HepG2 (cell line): ENCODE results near the gene DPF1. TPM values are rescaled to one million over a fixed set of nuclear protein-coding genes. Genes with fewer than 3 reads are reported as not detected.
A peak's percentile ranks its signal among the peaks of the same experiment; 100 is the strongest.

Source experiments
- ATAC-seq: fragments of 200-7000 bp; cut with Tn5 transposase; 3 replicates; pipeline ENCODE4 v1.9.1; 2020; ENCODE audit warnings: mild to moderate bottlenecking, moderate library complexity
- BruUV-seq: library from RNA; stranded (reverse); fragments of 400-500 nt; replicated peaks from 2 replicates; lab custom pipeline; 2021; lab: Mats Ljungman, UMichigan
- CTCF ChIA-PET: fragments of 300-600 bp; formaldehyde crosslinking; extraction: SDS; loops from one replicate; lab custom pipeline; 2021; ENCODE audit warnings: low total read pairs, inconsistent platforms, low intra/inter-chr PET ratio; lab: Yijun Ruan, JAX
- POLR2A ChIA-PET: fragments of 350-600 bp; sonication (Branson Sonifier 250); formaldehyde crosslinking; loops from one replicate; lab custom pipeline; 2020; ENCODE audit warnings: antibody characterized with exemption, inconsistent platforms; lab: Yijun Ruan, JAX
- DNase-seq: peaks from one replicate; pipeline ENCODE4 v3.0.0-alpha.2; 2015; ENCODE audit warnings: low spot score
- FAIRE-seq: peaks from 3 replicates; lab custom pipeline; 2011; peaks lifted over from hg19 to GRCh38; lab: Jason Lieb, UNC
- H2AFZ ChIP-seq: one replicate; pipeline ENCODE4 v1.6.1; 2011; ENCODE audit warnings: low read length, inconsistent platforms
- H3K27ac ChIP-seq: fragments of 300-600 bp; 3 replicates; pipeline ENCODE4 v1.8.0; 2011; ENCODE audit warnings: mixed run types, mild to moderate bottlenecking, mixed read lengths, low read length, inconsistent platforms; ENCODE audit not compliant: insufficient read depth; ENCODE audit errors: extremely low read length
- H3K27me3 ChIP-seq, 2 experiments: fragments of 200-600 bp in 1 of 2; 2 replicates in 1 of 2; 3 replicates in 1 of 2; pipeline versions ENCODE4 v1.6.0 to v1.8.0; 2011; ENCODE audit warnings: low read length in 2 of 2, mild to moderate bottlenecking in 2 of 2, moderate library complexity in 2 of 2, inconsistent platforms in 1 of 2; ENCODE audit not compliant: insufficient read depth in 2 of 2, control insufficient read depth in 1 of 2
- H3K36me3 ChIP-seq, 2 experiments: fragments of 200-600 bp in 1 of 2; replicated peaks in 1 of 2; 2 replicates in 1 of 2; 3 replicates in 1 of 2; pipeline versions ENCODE4 v1.5.1 to v1.8.0; 2011; ENCODE audit warnings: low read length in 2 of 2, inconsistent platforms in 1 of 2; ENCODE audit not compliant: insufficient read depth in 2 of 2, control insufficient read depth in 1 of 2
- H3K4me1 ChIP-seq: 2 replicates; pipeline ENCODE4 v1.5.1; 2012; ENCODE audit warnings: low read length, inconsistent platforms; ENCODE audit not compliant: insufficient read depth
- H3K4me2 ChIP-seq: 2 replicates; pipeline ENCODE4 v1.6.0; 2011; ENCODE audit warnings: low read depth, low read length, inconsistent platforms
- H3K4me3 ChIP-seq, 3 experiments: fragments of 200-600 bp in 1 of 3; sonication (generic), shearing (Covaris generic) in 1 of 3; replicated peaks in 1 of 3; 2 replicates each; pipeline ENCODE4 v1.5.1; 2011 to 2016; ENCODE audit warnings: low read length in 3 of 3, inconsistent platforms in 2 of 3, low read depth in 2 of 3, mild to moderate bottlenecking in 2 of 3, control low read depth in 1 of 3, mixed read lengths in 1 of 3; ENCODE audit not compliant: insufficient read depth in 1 of 3
- H3K79me2 ChIP-seq: one replicate; pipeline ENCODE4 v1.6.1; 2011; ENCODE audit warnings: low read length, inconsistent platforms; ENCODE audit not compliant: insufficient read depth
- H3K9ac ChIP-seq: 2 replicates; pipeline ENCODE4 v1.6.0; 2011; ENCODE audit warnings: mild to moderate bottlenecking, low read depth, low read length, inconsistent platforms; ENCODE audit not compliant: insufficient read depth
- H3K9me3 ChIP-seq: 2 replicates; pipeline ENCODE4 v1.5.1; 2012; ENCODE audit warnings: mild to moderate bottlenecking, low read length
- H4K20me1 ChIP-seq: 2 replicates; pipeline ENCODE4 v1.6.0; 2011; ENCODE audit warnings: inconsistent platforms, mild to moderate bottlenecking, low read length, moderate library complexity; ENCODE audit not compliant: insufficient read depth
- ATAD3A ChIP-seq: sonication (generic); formaldehyde crosslinking; IDR thresholded peaks from 2 replicates; pipeline ENCODE4 v1.4.0; 2020; ENCODE audit warnings: missing genetic modification reagents
- DNMT1 ChIP-seq: sonication (generic); formaldehyde crosslinking; IDR thresholded peaks from 2 replicates; pipeline ENCODE4 v1.5.1; 2020; ENCODE audit warnings: mild to moderate bottlenecking, missing genetic modification reagents
- FOSL2 ChIP-seq: sonication (generic); formaldehyde crosslinking; IDR thresholded peaks from 2 replicates; pipeline ENCODE4 v1.4.0; 2020; ENCODE audit warnings: missing genetic modification reagents
- MATR3 ChIP-seq: sonication (generic); formaldehyde crosslinking; IDR thresholded peaks from 2 replicates; pipeline ENCODE4 v1.4.0; 2020; ENCODE audit warnings: missing genetic modification reagents
- SMC3 ChIP-seq: IDR thresholded peaks from 2 replicates; pipeline ENCODE4 v1.6.1; 2011; ENCODE audit warnings: low read length, improper control_type of control experiment
- TBP ChIP-seq: sonication (generic); formaldehyde crosslinking; IDR thresholded peaks from 2 replicates; pipeline ENCODE4 v1.5.0; 2020; ENCODE audit warnings: missing genetic modification reagents
- ZC3H13 ChIP-seq: sonication (generic); formaldehyde crosslinking; IDR thresholded peaks from 2 replicates; pipeline ENCODE4 v1.8.1; 2023; ENCODE audit warnings: mild to moderate bottlenecking, missing genetic modification reagents, moderate library complexity
- ZFAT ChIP-seq: sonication (generic); formaldehyde crosslinking; conservative IDR thresholded peaks from 2 replicates; pipeline ENCODE4 v1.8.1; 2023; ENCODE audit warnings: missing genetic modification reagents, inconsistent platforms
- ZFP36L2 ChIP-seq: sonication (generic); formaldehyde crosslinking; IDR thresholded peaks from 2 replicates; pipeline ENCODE4 v1.4.0; 2020; ENCODE audit warnings: missing genetic modification reagents
- ZNF660 ChIP-seq: sonication (generic); formaldehyde crosslinking; IDR thresholded peaks from 2 replicates; pipeline ENCODE4 v1.5.1; 2020; ENCODE audit warnings: mild to moderate bottlenecking, low read depth, missing genetic modification reagents, borderline replicate concordance
- WGBS: methylation state at CpG from one replicate; pipeline ENCODE4 v1.1.6; 2017; ENCODE audit warnings: low lambda C conversion rate; 5-methylcytosine and 5-hydroxymethylcytosine counted together
- in situ Hi-C: cut with HindIII; loops from 2 replicates; pipeline ENCODE4 v1.10.0; 2017; ENCODE audit warnings: low pct_unique_long_range_greater_than_20kb; ENCODE audit not compliant: extremely low pct_ligation_motif_present
- intact Hi-C: fragments of 100-400 bp; cut with micrococcal nuclease; formaldehyde crosslinking; loops from one replicate; pipeline ENCODE4 v1.10.0; 2022; ENCODE audit not compliant: unreplicated experiment
- polyA plus RNA-seq, 8 experiments: library from polyadenylated mRNA; depleted of rRNA in 3 of 8; stranded (reverse) in 7 of 8; unstranded in 1 of 8; fragments of >200 nt; fragmentation: Illumina TruSeq in 4 of 8; extraction: Trizol in 4 of 8; gene quantifications; 2 replicates each; pipeline versions ENCODE4 v1.2.1 to v1.2.3, GENCODE V29; 2011 to 2016; ENCODE audit warnings: low read depth in 4 of 8, missing spikeins in 1 of 8, mixed read lengths in 1 of 8; ENCODE audit not compliant: insufficient read depth in 1 of 8
- total RNA-seq, 5 experiments: library from RNA; depleted of rRNA; stranded (reverse); fragments of >200 nt; fragmentation: Illumina TruSeq; extraction: Trizol; gene quantifications; 2 replicates each; pipeline ENCODE4 v1.2.3, GENCODE V29; 2016; ENCODE audit warnings: low read depth in 1 of 5
- TF ChIP-seq, protein P1 (sequence below), 2 experiments: sonication (generic) in 1 of 2; formaldehyde crosslinking in 1 of 2; IDR thresholded peaks; 2 replicates each; pipeline versions ENCODE4 v1.4.0 to v1.6.1; 2018 to 2020; ENCODE audit warnings: missing genetic modification reagents in 2 of 2, borderline replicate concordance in 1 of 2, low read depth in 1 of 2, mild to moderate bottlenecking in 1 of 2, missing biosample characterization in 1 of 2
- TF ChIP-seq, protein P2 (sequence below): IDR thresholded peaks from 2 replicates; pipeline ENCODE4 v1.6.1; 2016; ENCODE audit warnings: mild to moderate bottlenecking
- TF ChIP-seq, protein P3 (sequence below): sonication (generic); formaldehyde crosslinking; conservative IDR thresholded peaks from 2 replicates; pipeline ENCODE4 v1.5.0; 2020; ENCODE audit warnings: missing genetic modification reagents

Gene DPF1
- total and polyA plus RNA-seq, 2 of the 13 experiments (the other 11 are each of a cell fraction or from before 2014, with no cell fraction given) = 1.0 to 3.2 TPM

DNA sequence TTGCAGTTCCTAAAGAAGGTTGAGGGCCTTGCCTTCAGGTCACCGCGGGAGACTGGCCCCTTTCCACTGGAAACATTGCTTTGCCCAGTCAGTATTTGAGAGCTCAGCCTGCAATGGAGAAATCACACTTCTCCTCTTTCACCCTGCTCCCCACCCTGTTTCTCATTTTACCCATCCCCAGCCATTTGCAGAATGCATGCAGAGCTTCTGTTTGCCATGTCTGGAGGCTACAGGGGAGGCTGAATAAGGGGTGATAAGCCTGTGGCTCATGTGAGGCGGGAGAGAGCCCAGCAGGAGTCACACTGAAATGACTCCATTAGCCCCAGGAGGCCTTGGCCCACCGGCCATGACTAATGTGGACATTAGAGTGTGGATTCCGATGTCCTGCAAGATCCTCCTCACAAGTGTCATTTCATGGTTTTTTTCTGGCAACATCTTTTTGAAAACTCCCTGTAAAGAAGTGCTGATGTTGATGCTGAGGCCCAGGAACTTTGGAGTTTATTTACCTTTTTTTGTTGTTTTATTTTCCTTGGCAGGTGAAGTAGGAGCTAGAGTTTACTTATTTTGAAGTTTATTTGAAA is 46.7 kb upstream of the DPF1 start:
- no peaks in the 10 kb centered on the region for H4K20me1 ChIP-seq
- H3K27ac ChIP-seq = no peak overlapping the region
- H3K36me3 ChIP-seq = no peaks in the 10 kb centered on the region
- no peak overlapping the region for H2AFZ ChIP-seq
- intact Hi-C loops = no loop called here
- peaks cover 60% of the 10 kb centered on the region for H3K4me1 ChIP-seq
- CTCF ChIA-PET = no interaction called here
- POLR2A ChIA-PET = no interaction called here
- in situ Hi-C loops = no loop called here
- BruUV-seq = no TSS peak
- TF ChIP-seq MATR3 (no peak), FOSL2 (0 out of 2 replicates have a peak, but pooled peaks have one; percentile 18)
- peaks cover 1 to 3% of the 10 kb centered on the region in 2 experiments; a peak in 1 of 5 replicates for H3K27me3 ChIP-seq
- 22% methylated on average over 5 of the region's 5 CpGs for WGBS
- no peaks in the 10 kb centered on the region for H3K9me3 ChIP-seq
- no peak overlapping the region for H3K4me2 ChIP-seq
- ATAC-seq = no peak; the same call in 2 of the 3 replicates
- DNase-seq = no peak
- FAIRE-seq = no peak
- H3K9ac ChIP-seq = no peak overlapping the region
- H3K4me3 ChIP-seq = no peak overlapping the region
- H3K79me2 ChIP-seq = no peaks in the 10 kb centered on the region

DNA sequence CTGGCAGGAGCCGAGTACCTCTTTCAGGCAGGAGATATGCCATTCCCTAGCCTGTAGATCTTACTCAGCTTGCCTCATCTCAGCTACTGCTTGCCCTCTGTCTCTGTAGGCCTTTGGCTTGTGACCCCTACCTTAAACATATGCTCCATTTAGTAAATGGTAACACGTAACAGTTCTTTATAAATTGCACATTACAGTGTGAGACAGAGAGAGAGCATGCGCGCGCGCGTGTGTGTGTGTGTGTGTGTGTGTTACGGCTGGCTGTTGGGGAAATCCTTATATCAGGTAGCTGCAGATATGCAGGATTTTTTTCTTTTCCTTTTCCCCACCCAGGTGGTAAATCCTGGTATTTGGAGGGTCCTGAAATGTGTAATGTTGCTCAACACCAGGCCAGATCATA is 44.5 kb upstream of the DPF1 start:
- intact Hi-C loops = no loop called here
- in situ Hi-C loops = no loop called here

More for the DNA sequence above, 44.5 kb upstream of the DPF1 start:
- Histone ChIP-seq H3K36me3 (no peaks in the 10 kb centered on the region), H3K9me3 (no peaks in the 10 kb centered on the region), H3K4me3 (no peak overlapping the region; a peak in 1 of 6 replicates), H3K27ac (no peak overlapping the region), H3K4me1 (peaks cover 73% of the 10 kb centered on the region), H3K27me3 (peaks cover 0 to 6% of the 10 kb centered on the region in 2 experiments; a peak in 2 of 5 replicates), H3K79me2 (no peaks in the 10 kb centered on the region), H3K9ac (no peak overlapping the region), H3K4me2 (peak overlapping the region; percentile 1; the same call in 1 of the 2 replicates), H4K20me1 (no peaks in the 10 kb centered on the region), H2AFZ (no peak overlapping the region)
- DNase-seq (no peak), FAIRE-seq (no peak), ATAC-seq (no peak)
- no TSS peak for BruUV-seq
- POLR2A ChIA-PET = no interaction called here
- CTCF ChIA-PET = interaction anchor here (0.6 kb wide), 1 partner anchor 54 kb away, joined by 3 read pairs; no protein-coding TSS in a partner anchor
- WGBS = 54% methylated on average over 8 of the region's 8 CpGs
- no peak for TF ChIP-seq TBP (CRISPR knock-in tag)
- TF ChIP-seq, protein P1, sequence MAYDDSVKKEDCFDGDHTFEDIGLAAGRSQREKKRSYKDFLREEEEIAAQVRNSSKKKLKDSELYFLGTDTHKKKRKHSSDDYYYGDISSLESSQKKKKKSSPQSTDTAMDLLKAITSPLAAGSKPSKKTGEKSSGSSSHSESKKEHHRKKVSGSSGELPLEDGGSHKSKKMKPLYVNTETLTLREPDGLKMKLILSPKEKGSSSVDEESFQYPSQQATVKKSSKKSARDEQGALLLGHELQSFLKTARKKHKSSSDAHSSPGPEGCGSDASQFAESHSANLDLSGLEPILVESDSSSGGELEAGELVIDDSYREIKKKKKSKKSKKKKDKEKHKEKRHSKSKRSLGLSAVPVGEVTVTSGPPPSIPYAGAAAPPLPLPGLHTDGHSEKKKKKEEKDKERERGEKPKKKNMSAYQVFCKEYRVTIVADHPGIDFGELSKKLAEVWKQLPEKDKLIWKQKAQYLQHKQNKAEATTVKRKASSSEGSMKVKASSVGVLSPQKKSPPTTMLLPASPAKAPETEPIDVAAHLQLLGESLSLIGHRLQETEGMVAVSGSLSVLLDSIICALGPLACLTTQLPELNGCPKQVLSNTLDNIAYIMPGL (CRISPR knock-in tag; IDR thresholded peaks at IDR 0.05; ENCODE audit: borderline replicate concordance in 1 of 2, low read depth in 1 of 2) = no peak
- TF ChIP-seq ZC3H13 (CRISPR knock-in tag) = no peak
- no peak for TF ChIP-seq ZNF660 (CRISPR knock-in tag)
- no peak for TF ChIP-seq ATAD3A (CRISPR knock-in tag)
- TF ChIP-seq, protein P2, sequence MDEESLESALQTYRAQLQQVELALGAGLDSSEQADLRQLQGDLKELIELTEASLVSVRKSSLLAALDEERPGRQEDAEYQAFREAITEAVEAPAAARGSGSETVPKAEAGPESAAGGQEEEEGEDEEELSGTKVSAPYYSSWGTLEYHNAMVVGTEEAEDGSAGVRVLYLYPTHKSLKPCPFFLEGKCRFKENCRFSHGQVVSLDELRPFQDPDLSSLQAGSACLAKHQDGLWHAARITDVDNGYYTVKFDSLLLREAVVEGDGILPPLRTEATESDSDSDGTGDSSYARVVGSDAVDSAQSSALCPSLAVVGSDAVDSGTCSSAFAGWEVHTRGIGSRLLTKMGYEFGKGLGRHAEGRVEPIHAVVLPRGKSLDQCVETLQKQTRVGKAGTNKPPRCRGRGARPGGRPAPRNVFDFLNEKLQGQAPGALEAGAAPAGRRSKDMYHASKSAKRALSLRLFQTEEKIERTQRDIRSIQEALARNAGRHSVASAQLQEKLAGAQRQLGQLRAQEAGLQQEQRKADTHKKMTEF = no peak
- TF ChIP-seq ZFP36L2 (CRISPR knock-in tag) = no peak
- no peak for TF ChIP-seq ZFAT (CRISPR knock-in tag)
- TF ChIP-seq, protein P3, sequence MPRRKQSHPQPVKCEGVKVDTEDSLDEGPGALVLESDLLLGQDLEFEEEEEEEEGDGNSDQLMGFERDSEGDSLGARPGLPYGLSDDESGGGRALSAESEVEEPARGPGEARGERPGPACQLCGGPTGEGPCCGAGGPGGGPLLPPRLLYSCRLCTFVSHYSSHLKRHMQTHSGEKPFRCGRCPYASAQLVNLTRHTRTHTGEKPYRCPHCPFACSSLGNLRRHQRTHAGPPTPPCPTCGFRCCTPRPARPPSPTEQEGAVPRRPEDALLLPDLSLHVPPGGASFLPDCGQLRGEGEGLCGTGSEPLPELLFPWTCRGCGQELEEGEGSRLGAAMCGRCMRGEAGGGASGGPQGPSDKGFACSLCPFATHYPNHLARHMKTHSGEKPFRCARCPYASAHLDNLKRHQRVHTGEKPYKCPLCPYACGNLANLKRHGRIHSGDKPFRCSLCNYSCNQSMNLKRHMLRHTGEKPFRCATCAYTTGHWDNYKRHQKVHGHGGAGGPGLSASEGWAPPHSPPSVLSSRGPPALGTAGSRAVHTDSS (CRISPR knock-in tag) = no peak
- TF ChIP-seq SMC3 = no peak
- no peak for TF ChIP-seq DNMT1 (CRISPR knock-in tag)
- TF ChIP-seq, all 625 proteins: peak for 0
